HG03039 (cell line): Measurements from ENCODE around the gene STX1B.
A peak's percentile ranks its signal among the peaks of the same experiment; 100 is the strongest.

Source experiments
- ATAC-seq: cut with Tn5 transposase; IDR thresholded peaks from one replicate; pipeline ENCODE4 v1.9.1; 2021; ENCODE audit warnings: mild to moderate bottlenecking, moderate library complexity; ENCODE audit not compliant: unreplicated experiment

The STX1B gene

DNA sequence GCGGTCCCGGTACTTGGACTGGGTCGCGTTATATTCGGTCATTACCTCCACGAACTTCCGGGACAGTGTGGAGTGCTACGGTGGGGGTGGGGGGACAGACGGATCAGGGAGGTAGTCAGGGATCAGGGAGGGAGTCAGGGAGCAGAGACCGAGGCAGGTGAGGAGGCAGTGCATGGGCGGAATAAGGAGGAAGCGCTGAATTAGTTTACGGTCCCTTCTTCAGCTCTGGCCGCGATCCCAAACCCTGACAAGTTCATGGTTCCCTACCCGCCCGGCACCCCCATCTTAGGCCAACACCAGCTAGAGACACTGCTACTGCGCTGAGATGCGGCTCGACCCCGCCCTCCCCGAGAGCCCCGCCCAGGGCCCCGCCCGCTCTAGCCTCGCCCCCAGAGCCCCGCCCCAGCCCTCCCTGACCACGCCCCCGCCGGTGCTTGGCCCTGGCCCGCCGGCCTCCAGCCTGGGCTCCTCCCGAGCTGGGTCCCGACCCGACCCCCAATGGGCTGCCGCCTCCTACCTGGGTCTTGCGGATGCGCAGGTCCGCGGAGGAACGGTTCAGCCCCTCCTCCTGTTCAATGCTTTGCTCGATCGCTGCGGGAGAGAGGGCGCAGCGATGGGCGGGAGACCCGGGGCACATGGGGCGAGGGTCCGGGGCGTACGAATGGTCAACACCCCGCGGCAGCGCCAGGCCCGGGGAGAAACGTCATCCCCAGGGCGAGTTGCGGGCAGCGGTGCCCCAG, 13.3 kb downstream of the STX1B start:
- peak; percentile 62 for ATAC-seq

DNA sequence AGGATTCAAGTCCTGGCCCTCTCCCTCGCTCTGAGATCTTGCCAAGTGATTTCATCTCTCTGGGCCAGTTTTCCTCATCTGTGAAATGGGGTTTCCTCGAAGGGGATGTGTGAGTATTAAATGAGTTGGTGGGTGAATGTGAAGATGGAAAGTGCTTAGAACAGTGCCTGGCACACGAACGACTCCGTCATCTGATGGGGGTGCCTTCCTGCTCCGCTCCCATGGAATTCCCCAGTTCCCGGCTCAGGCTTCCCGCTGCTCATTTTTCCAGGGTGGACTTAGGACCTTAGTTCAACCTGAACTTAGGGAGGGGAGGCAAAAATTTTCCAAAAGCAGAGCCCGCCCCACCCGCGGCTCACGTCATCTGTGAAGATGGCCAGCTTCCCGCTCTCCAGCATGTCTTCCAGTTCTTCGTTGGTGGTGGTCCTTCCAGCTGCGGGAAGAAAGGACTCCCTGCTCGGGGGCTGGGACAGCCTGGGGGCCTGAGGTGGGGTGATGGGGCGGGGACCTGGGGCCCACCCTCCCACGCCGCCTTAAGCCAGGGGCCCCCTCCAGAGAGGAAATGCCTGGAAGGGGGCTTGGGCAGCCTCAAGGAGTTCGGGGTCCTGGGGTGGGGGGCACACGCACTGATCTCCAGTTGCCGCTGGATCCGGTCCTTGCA, 14.0 kb downstream of the STX1B start:
- ATAC-seq, result no peak

DNA sequence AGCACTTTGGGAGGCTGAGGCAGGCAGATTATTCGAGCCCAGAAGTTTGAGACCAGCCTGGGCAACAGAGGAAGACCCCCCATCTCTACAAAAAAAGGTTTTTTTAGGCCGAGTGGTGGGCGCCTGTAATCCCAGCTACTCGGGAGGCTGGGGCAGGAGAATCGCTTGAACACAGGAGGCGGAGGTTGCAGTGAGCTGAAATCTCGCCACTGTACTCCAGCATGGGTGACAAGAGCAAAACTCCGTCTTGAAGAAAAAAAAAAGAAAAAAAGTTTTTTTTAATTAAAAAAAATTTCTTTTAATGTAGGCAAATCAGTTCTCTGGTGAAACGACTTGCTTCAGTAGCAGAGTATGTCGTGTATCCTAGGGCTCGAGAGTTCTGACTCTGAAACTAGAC, 14.5 kb downstream of the STX1B start:
- ATAC-seq, result no peak

DNA sequence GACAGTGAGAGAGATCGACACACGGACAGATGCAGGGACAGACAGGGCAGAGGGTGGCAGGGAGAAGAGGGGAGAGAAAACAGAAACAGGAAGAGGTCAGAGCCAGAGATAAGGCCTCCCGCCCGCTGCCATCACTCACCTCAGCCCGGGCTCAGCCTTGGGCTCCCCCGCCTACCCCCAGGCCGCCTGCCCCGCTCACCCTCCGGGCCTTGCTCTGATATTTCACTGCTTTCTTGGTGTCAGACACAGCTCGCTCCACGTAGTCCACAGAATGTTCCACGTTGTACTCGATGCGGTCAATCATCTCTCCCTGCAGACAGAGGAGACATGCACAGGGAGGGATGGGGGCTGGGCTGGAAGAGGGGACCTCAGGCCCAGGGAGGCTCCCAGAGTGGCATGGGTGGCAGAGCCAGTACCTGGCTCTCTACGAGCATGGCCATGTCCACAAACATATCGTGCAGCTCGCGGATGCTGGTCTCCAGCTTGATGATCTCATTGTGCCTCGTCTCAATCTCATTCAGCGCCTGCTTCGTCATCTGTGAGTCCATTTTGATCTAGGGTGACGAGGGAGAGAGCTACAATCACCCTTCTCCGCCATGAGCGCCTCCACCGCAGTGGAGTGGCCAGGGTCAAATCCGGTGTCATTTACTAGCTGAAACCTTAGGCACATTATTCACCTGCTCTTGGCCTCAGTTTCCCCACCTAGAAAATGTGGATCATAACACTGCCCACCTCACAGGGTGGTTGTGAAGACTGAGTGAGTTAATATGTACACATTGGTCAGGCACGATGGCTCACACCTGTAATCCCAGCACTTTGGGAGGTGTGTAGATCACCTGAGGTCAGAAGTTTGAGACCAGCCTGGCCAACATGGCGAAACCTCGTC, 17.3 kb downstream of the STX1B start:
- ATAC-seq, result no peak

DNA sequence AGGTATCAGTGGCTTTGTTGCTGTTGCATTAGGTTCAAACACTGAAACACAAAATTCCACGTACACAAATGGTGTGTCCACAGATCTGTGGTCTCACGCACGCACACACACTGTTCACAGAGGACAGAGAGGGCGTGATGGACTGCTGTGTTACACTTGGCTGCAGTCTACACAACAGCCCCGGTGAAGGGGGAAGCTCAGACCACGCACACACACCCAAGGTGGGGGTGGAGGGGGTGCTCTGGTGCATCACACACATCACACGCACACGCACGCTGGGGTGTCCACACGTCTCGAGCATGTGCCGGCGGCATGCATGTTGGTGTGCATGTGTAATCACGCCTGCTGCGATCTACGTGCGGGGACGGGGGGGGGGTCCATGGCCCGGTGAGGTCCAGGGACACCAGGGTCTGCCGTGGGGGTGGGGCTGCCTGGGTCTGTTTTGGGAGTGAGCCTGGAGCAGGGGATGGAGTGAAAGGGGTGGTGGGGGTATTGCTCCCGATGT, 18.1 kb downstream of the STX1B start:
- no peak for ATAC-seq

DNA sequence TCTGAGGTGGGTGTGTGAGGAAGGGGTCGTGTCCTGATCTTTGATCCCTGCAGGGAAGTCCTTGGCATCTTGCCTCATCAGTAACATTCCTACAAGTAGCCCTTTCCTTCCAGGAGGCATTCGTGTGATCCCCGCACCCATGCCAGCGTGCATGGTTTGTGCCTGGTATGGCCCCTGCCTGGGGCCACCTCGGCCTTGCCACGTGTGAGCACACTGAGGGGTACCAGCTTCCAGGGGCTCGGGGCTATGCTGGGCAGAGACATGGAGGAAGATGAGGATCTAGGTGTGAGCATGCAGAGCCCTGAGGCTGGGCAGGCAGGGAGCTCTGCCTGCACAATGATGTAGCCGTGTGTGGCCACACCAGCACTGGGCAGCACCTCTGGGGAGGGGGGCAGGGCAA, 19.4 kb downstream of the STX1B start:
- no peak for ATAC-seq

DNA sequence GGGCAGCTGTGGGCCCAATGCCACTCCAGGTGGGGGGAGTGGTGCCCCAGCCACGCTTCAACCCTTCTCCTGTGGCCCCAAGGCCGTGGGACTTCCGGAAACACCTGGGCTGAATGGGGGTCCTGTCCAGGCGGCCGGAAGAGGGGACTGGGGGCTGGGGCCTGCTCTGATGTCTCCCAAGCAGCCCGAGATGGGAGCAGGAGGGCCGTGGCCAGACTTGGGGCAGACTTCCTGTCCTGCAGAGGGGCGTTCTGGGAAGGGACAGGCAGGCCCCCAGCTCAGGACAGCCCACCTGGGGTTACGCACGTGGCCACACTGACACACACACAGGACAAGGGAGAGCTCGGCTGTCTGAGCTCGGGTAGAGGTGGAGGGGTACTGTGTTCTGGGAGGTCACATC, 20.3 kb downstream of the STX1B start:
- ATAC-seq, result no peak

DNA sequence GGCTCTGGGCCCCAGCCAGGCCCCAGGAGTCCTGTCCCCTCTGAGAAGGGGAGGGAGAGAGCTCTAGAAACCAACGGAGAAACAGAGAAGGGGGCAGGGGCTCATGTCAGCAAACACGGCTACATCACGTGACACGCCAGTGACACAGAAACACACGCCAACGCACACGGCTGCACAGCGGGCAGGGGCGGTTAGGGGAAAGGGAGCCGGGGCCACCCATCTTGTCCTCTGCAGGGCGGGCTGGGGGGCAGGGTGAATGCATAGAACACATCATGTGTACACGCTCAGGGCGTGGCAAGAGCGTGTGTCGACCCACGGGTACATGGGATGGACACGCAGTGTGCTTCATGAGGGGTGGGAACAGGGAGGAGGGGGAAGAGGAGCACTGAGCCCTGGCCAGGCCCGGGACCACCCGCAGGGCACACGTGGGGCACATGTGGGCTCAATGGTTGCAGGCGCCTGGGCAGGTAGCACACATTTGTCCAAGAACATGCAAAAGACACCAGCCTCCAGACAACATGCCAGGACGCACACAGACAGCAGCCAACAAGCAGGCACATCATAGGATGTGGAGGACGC, 20.9 kb downstream of the STX1B start:
- ATAC-seq, result no peak

DNA sequence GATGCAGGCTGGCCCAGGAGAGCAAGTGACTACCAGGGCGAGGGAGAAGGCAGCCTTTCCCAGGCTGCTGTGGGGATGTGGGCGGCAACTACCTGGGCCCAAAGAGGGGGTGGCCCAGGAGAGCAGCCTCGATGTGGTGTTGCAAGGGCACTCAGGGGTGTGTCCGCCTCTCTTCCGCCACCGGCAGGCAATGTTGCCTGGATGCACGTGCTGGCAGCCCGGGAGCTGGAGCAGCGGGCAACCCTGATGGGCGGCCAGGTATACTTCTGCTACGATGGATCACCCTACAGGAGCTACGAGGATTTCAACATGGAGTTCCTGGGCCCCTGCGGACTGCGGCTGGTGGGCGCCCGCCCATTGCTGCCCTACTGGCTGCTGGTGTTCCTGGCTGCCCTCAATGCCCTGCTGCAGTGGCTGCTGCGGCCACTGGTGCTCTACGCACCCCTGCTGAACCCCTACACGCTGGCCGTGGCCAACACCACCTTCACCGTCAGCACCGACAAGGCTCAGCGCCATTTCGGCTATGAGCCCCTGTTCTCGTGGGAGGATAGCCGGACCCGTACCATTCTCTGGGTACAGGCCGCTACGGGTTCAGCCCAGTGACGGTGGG, 22.8 kb downstream of the STX1B start:
- ATAC-seq, result no peak

DNA sequence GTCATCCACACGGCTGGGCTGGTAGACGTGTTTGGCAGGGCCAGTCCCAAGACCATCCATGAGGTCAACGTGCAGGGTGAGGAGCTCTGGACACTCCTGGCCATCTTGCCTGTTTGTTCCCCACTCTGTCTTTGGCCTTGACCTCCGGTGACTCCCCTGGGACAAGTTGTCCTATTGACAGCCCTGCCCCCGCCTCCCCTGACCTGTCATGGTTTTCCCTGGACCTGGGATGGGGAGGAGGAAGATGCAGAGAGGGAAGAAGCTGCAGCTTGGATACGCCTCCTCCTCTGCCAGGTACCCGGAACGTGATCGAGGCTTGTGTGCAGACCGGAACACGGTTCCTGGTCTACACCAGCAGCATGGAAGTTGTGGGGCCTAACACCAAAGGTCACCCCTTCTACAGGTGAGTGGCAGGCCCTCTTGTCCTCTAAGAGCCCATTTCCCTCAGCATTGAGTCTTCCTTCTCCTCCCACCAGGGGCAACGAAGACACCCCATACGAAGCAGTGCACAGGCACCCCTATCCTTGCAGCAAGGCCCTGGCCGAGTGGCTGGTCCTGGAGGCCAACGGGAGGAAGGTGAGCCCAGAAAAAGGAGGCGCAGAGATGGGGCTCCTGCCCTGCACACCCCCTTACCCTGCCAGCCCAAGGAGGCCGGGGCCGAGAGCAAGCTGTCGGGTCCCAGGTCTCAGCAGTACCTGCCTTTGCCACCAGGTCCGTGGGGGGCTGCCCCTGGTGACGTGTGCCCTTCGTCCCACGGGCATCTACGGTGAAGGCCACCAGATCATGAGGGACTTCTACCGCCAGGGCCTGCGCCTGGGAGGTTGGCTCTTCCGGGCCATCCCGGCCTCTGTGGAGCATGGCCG, 24.1 kb downstream of the STX1B start:
- ATAC-seq, result no peak

DNA sequence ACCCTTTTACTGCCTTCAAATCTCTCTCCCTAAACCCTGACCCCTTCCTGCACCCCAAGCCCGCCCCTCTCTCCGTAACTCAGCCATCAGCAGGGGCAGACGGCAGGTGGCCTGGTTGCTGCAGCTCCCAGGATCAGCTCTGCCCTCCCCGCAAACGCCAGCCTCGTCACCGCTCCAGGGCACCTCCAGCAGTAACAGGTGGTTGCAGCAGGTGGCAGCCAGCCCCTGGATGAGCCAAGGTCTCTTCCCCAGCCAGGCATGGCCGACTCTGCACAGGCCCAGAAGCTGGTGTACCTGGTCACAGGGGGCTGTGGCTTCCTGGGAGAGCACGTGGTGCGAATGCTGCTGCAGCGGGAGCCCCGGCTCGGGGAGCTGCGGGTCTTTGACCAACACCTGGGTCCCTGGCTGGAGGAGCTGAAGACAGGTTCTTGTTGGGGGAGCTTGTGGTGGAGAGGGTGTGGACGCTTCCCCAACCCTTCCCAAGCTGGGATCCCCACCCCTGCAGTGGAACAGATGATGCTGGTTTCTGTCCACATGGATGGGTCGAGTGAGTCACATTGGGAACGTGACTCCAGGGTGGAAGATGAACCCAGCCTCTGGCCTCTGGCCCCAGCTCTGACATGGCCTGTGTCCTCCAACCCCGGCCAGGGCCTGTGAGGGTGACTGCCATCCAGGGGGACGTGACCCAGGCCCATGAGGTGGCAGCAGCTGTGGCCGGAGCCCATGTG, 24.9 kb downstream of the STX1B start:
- no peak for ATAC-seq

DNA sequence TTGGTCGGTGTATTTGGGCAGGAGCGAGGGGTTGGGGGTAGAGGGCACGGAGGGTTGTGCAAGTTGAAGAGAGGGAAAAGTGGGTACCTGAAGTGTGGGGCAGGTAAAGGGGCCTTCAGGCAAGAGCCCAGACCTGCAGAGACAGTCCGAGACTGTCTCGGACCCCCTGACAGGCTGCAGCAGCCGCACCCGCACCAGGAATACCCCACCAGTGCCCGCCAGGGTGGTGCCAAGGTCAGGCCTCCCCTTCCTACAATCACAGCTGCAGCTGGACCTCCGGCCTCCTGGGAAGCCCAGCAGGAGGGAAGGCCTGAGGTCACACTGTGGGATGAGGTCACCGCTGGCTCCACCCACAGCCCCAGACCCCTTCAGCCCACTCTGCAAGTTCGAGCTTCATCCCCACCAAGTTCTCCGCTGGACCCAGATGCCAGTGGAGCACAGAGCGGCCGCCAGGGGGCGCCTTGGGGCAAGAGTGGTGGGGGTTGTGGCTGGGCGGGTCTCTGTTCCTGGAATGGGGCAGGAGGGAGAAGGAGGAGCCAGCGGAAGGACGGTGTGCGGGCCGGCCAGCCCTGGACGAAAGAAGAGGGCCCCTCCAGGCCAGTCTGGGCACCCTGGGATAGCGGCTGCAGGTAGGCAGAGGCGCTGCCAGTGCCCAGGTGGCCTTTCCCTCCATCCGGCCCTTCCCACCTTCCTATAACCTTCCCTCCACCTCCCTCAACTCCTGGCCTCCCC, 25.6 kb downstream of the STX1B start, which contains the start of gene HSD3B7:
Gene HSD3B7, plus strand, starts transcription at position 539 of the 732 bp plus-strand sequence. CDS start 452 bp downstream, outside the sequence.
- no peak for ATAC-seq

DNA sequence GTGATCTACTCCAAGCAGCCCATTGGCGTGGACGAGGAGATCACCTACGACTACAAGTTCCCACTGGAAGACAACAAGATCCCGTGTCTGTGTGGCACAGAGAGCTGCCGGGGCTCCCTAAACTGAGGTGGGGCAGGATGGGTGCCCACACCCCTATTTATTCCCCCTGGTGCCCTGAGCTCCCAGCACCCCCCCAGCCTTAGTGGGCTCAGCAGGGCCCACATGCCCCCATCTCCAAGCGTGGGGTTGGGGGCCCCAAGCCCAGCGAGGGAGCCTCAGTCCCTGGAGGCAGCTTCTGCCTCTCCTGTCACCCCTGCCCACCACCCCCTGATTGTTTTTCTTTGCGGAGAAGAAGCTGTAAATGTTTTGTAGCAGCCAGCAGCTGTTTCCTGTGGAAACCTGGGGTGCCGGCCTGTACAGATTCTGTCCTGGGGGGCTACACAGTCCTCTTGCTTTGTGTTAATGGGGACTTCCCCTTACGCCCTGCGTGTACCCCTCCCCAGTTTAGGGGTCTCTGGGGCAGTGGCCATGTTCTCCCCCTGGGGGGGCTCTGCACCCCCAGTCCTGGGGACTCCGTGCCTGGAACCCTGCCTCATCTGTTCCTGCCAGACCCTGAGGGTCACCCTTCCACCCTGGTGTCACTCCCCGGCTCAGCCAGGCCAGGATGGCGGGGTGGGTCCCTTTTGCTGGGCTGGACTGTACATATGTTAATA, 26.4 kb downstream of the STX1B start:
- no peak for ATAC-seq

DNA sequence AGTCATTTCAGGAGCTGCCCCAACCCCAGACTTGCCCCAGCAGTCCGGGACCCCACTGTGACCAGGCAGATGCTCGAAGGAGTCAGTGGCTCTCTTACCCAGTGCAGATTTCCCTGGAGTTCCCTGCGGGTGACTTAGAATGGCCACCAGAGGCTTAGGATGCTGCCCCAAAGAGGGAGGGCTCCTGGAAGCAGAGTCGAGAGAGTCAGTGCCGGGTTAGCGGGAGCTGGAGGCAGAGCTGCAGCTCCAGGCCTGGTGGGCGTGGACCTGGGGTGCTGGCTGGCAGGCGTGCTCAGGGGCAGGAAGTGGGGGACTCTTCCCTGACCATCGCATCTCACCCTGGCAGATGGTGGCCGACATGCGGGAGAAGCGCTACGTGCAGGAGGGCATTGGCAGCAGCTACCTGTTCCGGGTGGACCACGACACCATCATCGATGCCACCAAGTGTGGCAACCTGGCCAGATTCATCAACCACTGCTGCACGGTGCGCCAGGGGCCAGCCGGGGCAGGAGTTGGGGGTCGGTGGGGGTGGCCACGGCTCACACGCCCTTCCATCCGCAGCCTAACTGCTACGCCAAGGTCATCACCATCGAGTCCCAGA, 27.0 kb downstream of the STX1B start:
- no peak for ATAC-seq

DNA sequence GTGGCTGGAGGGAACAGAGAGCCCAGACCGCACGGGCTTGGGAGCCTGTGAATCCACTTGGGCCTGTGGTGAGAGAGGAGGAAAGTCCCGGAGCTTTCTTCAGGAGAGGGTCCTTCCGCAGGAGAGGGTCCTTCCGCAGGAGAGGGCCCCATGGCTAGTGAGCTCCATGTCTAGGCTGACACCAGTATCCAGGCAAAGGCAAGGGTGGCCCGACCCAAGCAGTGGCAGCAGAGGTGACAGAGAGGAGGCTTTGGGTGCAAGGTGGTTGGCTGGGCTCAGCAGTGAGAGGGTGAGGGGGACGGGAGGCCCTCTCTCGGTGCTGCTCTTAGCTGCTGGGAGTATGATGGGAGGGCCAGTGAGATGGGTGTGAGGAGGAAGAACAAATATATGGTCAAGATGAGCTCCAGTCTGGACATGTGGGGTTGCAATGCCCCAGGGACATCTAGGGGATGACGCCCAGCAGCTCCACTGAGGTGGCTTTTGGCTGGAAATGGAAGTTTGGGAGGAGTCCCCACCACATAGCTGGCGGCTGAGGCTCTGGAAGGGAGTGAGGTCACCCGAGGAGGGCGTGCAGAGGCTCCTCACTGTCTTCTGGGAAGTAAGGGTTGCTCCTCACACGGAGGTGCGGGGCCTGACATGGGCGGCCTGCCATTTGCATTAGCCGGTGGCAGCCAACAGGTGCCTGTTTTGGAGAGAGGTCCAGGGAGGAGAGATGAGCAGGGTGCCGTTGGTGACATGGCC, 27.7 kb downstream of the STX1B start:
- ATAC-seq, result no peak

DNA sequence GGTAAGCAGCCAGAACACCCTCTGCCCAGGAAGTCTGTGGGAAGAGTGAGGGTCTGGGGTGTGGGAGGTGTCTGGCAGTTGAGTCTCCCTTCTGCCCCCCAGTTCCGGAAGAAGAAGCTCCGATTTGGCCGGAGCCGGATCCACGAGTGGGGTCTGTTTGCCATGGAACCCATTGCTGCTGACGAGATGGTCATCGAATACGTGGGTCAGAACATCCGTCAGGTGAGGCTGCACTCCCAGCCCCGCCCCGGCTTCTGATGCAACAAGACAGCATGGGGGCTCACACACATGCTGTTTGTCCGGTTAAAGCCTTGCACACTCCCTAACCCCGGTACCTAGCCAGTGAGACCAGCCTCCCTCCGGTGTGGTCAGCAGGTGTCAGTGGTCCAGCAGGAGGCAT, 29.5 kb downstream of the STX1B start:
- ATAC-seq, result no peak

DNA sequence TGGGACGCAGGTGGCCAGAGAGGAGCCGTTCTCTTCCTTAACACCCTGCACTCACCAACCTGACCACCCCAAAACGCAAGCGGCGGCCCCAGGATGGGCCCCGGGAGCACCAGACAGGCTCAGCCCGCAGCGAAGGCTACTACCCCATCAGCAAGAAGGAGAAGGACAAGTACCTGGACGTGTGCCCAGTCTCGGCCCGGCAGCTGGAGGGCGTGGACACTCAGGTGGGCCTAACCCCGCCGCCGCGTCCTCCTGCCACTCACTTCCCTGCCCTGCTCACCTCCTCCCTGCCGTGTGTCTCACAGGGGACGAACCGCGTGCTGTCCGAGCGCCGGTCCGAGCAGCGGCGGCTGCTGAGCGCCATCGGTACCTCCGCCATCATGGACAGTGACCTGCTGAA, 30.0 kb downstream of the STX1B start:
- no peak for ATAC-seq
